ENCODE measurements around the gene MRPL47.

MRPL47 gene

DNA sequence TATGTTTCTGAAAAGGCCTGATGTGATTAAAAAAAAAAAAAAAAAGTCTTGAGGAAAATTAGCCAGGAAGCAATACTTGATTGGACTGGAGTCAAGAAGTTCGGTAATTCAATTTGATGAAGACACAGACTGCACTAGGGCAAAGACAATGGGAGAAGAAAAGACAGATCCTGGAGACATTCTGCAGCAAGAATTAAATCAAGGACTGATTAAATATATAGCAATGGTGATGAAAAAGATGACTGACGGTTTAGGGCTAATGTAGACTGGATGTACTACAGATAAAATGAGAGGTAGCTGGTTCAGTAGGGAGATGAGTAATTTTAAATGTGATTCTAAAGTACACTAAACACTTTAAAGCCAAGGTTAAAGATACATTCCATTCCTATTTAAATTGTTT lies 13.8 kb downstream of the MRPL47 start:
- no peak for FAIRE-seq

DNA sequence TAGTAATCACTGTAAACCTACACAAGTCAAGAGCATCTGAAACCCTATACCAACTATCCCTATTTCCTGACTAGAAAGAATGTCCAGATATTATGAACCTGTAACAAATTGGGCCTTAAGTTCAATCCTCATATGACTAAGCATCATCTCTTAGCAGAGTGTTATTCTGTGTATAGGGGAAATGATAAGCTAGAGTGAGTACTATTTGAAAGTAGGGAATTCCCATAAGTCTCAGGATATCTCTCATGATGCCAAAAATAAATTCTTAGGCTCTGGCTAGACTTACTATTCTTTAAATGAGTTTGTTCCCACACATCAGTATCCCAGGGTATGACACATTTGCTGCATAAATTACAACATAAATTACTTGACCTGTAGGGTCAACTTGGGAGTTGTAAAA lies 15.3 kb downstream of the MRPL47 start:
- no peak for FAIRE-seq

DNA sequence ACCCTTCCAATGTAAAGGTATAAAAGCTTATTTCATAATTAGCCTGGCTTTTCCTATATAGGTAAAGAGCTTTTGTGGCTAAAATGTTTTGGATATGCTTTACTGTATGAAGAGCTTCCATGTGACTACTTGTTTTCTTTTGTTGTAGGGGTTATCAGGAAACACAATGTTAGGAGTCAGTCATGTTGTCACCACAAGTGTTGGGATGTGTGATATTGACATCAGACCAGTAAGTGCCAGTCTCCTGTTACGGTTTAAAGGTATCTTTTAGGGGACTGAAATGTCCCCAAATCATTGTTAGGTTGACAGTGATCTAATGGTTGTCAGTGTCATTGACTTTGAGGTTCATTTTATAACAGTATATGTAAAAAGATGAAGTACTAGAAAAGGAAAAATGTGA lies 23.4 kb downstream of the MRPL47 start:
- no peak for FAIRE-seq

DNA sequence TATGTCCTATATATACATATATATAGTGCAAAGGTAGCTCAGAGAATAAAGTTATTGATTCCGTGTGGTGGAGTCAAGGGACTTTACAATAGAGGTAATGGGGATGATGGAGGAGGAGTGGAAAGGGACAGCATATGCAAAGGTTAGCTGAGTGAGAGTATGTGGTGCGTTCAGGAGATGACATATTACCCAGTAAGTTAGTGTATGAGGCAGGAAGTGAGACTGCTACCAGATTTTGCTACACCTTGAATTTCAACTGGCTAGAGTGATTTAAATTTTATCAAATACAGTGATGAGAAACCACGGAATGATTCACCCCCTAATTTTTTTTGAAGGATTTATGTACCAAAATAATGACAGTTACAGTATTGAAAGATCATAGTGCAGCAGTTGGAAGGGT lies 38.9 kb downstream of the MRPL47 start:
- FAIRE-seq, result no peak

DNA sequence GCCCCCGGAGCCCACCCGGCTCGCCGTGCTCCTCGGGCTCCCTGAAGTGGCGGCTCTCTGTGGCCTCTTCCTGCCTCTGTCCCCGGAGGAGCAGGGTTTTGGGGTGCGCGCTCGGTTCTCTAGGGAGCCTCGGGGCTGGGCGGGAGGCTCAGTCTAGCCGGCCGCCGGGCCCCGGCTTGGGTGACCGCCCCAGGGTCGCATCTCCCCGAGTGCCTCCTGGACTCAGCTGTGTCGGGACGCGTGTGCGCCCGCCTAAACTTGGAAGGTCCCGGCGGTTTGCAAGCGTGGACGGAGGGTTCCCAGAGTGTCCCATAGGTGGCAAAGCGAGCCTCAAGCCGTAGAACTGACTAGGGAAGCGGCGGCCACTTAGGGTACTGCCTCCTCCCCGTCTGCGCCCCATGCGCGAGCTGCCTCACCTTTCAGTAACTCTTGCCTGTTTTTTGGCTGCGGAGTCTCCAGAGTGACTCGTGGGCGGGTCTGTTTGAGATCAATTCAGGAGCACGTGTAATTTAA lies 41.1 kb downstream of the MRPL47 start:
- FAIRE-seq, result no peak

DNA sequence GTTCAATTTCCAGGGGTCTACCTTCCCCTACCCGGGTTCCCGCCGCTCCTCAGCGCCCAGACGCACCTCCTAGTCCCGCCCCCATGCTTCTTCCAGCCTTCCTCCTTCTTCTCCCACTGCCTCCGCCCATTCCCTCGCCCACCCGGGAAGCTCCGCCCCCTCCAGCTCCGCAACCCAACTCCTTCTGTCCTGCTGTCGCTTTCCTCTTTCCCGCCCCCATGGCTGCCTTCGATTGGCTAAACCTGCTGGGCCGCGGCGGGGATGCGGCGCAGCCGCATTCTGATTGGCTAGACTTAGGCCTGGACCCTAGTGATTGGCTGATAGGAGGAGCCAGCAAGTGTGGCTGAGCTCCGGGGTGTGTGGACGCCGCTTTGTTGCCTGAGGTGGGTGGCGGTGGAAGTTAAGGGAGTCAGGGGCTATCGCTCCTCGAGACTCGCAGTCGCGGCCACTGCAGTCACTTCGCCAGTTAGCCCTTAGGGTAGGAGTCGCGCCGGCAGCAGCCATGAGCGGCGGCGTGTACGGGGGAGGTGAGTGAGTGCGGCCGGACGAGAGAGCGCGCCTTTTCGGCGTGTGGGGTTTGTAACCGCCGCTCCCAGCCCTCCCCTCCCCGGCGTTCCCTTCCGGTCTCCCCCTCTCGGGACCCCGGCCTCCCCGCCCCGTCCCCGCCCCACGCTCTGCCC lies 41.7 kb downstream of the MRPL47 start, which contains the start of gene ACTL6A:
Gene ACTL6A, plus strand, starts transcription at position 336 of the 680 bp plus-strand sequence. Its CDS starts 167 bp downstream, at position 503.
- peak; percentile 99 for FAIRE-seq

DNA sequence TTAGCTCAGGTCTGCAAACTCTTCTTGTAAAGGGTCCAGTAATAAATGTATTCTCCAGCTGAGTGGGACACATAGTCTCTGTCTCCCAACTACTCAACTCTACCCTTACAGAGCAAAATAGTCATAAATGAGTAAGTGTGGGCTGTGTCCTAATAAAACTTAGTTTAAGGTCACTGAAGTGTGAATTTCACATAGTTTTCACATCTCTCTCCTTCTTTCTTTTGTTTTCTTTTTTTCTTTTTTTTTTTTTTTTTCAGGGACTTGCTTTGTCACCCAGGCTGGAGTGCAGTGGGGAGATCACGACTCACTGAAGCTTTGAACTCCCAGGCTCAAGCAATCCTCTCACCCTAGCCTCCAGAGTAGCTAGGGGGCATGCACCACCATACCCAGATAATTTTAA lies 43.6 kb downstream of the MRPL47 start:
- FAIRE-seq, result no peak

DNA sequence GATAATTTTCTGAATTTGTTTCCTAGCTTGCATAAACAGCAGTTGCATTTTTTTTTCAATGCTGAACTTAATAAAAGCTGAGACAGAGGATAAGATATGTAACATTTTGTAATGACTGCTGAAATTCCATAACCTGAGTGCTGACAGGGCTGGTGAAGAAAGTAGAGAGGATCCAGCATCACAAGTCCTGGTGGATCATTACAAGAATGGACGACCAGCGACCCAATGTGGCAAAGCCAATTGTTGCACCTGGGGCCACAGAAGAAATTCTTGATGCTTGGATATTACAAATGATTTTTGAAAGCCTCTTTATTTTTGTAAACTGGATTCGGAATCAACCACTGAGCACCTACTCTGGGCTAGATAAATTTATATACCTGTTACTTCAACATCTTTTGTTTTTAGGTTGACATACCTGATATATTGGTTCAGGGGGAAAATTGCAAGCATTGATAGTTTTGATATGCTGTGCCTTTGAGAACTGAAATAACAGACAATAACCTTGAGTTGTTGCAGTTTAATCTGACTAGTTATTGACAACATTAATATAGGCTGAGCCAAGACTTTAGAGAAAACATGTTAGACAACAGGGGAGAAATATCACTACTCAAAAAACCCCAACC lies 45.6 kb downstream of the MRPL47 start:
- FAIRE-seq, result peak; percentile 90

DNA sequence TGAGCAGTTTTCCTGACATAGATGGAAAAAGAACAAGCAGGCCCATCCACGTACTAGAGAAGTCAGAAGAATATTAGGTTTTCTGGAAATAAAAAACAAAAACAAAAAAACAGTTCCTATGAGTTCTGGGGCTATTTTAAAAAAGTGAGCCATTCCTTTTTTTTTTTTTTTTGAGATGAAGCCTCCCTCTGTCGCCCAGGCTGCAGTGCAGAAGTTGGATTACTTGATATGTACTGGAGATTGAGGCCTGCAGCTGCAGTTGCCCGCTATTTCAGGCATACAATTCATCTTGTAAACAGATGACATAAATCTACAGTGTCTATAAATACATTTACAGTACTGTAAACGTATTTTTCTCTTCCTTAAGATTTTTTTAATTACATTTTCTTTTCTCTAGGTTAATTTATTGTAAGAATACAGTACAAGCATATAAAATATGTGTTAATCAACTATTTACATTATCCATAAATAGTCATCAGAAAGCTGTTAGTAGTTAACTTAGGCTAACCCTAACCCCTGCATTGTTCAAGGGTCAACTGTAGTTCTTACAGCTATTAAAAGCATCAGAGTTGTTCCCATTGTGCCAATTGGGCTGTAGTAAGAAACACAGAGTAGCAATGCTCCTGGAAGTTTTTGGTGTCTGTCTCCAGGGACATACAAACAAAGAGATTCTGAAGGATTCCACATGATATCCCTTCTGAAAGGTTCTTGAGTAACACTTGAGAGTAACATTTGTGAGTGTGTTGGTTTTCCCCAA lies 52.9 kb downstream of the MRPL47 start:
- no peak for FAIRE-seq

DNA sequence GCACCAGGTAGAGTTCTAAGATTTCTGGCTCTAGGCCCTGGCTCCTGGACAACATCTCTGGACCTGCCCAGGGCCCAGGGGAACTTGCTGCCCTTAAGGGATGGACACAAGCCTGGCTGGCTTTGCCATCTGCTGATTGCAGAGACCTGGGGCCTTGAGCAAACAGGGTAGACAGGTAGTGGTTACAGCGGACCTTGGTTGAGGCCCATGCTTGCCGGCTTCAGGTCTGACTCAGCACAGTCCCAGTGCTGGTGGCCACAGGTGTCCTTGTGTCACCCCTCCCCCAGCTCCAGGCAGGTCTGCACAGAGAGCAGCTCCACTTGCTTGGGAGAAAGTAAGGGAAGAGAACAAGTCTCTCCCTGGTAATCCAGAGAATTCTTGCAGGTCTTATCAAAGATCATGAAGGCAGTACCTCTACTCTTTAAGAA lies 57.6 kb downstream of the MRPL47 start:
- no peak for FAIRE-seq

DNA sequence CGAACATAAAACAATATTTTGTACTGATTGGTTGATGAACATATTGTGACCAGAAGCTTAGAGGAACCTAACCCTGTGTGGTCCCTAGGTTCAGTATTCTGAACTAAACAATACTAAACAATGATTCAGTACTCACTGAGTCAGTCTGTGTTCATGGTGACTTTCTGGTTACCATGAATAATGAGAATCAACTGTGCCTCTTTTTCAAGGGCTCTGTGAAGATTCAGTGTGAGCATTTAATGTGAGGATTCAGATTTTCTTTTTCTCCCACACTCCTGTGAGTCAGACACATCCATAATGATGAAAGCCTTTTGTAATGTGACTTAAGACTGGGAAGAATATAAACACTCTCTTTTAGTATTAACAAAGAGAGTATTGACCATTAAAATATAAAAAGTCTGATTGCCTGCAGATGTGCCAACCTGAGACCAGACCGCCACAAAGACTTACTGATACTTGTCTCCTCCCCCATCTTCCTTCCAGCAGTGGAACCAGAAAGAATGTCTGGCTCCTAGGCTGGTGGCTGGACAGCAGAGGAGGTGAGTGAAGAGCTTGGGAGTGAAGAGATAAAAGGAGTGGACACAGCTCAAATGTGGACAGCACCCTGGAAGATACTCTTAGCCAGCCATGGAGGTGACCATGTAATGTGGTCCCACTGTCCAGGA lies 59.3 kb downstream of the MRPL47 start:
- no peak for FAIRE-seq

DNA sequence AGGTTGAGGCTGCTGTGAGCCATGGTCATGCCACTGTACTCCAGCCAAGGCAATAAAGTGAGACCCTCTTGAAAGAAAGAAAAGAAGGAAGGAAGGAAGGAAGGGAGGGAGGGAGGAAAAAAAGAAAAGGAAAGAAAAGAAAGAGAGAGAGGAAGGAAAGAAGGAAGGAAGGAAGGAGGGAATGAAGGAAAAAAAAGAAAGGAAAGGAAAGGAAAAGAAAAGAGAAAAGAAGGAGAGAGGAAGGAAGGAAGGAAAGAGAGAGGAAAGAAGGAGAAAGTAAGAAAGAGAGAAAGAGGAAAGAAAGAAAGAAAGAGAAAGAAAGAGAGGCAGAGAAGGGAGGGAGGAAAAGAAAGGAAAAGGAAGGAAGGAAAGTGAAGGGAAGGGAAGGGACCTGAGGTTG lies 62.1 kb downstream of the MRPL47 start:
- FAIRE-seq, result no peak

DNA sequence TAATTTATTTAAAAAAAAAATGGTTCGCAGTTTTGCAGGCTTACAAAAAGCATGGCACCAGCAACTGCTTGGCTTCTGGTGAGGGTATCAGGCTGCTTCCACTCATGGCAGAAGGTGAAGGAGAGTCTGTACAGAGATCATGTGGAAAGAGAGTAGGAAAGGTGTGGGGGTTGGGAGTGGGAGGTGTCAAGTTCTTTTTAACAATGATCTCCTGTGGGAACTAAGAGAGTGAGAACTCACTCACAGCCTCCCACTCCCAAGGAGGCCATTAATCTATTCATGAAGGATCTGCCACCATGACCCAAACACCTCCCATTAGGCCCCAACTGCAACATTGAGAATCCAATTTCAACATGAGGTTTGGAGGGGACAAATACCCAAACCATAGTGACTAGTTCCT lies 62.8 kb downstream of the MRPL47 start:
- no peak for FAIRE-seq

DNA sequence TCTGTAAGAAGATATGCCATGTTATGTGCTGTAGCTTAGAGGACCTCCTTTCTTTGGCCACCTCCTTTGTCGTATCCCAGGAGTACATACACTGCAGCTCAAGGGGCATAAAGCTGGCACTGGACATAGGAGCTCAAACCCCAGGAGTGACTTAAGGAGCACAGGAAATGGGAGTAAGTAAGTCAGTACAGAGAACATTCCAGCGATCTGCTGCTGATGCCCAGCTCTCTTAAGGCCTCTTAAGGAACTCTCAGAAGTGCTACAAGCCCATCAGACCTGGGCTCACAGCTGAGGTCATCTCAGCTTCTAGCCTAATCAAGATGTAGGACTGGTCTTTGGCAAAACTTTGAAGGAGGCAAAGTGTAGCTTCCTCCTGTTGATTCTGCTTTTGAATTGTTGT lies 63.3 kb downstream of the MRPL47 start:
- no peak for FAIRE-seq

Measured in G401.6 (cell line).